ENCODE results near the gene STIM1.

STIM1 gene

DNA sequence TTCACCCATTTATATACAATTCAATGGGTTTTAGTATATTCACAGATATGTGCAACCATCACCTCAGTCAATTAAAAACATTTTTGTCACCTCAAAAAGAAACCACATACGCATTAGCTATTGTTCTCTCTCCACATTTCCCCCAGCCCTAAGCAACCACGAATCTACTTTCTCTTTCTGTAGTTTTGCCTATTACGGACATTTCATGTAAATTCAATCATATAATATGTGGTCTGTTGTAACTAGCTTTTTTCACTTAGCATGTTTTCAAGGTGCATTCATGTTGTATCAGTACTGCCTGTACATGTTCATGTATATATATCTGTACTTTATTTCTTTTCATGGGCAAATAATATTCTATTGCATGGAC, 134.4 kb downstream of the STIM1 start:
- ChIA-PET POLR2A (no interaction called here), CTCF (no interaction called here)
- TF ChIP-seq, protein P1, sequence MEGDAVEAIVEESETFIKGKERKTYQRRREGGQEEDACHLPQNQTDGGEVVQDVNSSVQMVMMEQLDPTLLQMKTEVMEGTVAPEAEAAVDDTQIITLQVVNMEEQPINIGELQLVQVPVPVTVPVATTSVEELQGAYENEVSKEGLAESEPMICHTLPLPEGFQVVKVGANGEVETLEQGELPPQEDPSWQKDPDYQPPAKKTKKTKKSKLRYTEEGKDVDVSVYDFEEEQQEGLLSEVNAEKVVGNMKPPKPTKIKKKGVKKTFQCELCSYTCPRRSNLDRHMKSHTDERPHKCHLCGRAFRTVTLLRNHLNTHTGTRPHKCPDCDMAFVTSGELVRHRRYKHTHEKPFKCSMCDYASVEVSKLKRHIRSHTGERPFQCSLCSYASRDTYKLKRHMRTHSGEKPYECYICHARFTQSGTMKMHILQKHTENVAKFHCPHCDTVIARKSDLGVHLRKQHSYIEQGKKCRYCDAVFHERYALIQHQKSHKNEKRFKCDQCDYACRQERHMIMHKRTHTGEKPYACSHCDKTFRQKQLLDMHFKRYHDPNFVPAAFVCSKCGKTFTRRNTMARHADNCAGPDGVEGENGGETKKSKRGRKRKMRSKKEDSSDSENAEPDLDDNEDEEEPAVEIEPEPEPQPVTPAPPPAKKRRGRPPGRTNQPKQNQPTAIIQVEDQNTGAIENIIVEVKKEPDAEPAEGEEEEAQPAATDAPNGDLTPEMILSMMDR (IDR thresholded peaks at IDR 0.05; ENCODE audit: control extremely low read depth, extremely low read depth, low read depth, missing control alignments) = no peak
- DNase-seq (ENCODE audit: extremely low spot score) = no peak

GRCh38 chr11:3990406-3990805, 134.9 kb downstream of the STIM1 start:
- DNase-seq (ENCODE audit: extremely low spot score) = no peak
- ChIA-PET POLR2A (no interaction called here), CTCF (no interaction called here)
- TF ChIP-seq, protein P1 (IDR thresholded peaks at IDR 0.05; ENCODE audit: control extremely low read depth, extremely low read depth, low read depth, missing control alignments) = no peak

- POLR2A ChIA-PET = no interaction called here
- CTCF ChIA-PET = no interaction called here
- no peak for DNase-seq (ENCODE audit: extremely low spot score)
- TF ChIP-seq, protein P1 (IDR thresholded peaks at IDR 0.05; ENCODE audit: control extremely low read depth, extremely low read depth, low read depth, missing control alignments) = no peak
Measured at GRCh38 chr11:3992964-3993363, 137.5 kb downstream of the STIM1 start.

DNA sequence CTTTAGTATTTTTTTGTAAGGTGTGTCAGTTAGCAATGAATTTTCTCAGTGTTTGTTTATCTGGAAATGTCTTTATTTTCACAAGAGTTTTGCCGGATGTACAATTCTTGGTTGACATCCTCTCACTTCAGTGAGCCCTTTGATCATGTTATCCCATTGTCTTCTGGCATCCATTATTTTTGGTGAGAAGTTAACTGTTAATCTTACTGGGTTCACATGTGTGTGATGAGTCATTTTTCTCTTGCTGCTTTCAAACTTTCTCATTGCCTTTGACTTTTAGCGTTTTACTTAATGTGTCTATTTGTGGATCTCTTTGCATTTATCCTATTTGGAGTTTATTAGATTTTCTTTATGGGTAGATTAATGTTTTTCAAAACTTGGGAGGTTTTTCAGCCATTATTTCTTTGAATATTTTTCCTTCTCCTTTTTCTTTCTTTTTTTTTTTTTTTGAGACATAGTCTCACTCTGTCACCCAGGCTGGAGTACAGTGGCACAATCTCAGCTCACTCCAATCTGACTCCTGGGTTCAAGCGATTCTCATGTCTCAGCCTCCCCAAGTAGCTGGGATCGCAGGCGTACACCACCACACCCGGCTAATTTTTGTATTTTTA, 138.7 kb downstream of the STIM1 start:
- TF ChIP-seq, protein P1 (IDR thresholded peaks at IDR 0.05; ENCODE audit: control extremely low read depth, extremely low read depth, low read depth, missing control alignments) = no peak
- CTCF ChIA-PET = no interaction called here
- POLR2A ChIA-PET = no interaction called here
- no peak for DNase-seq (ENCODE audit: extremely low spot score)

DNA sequence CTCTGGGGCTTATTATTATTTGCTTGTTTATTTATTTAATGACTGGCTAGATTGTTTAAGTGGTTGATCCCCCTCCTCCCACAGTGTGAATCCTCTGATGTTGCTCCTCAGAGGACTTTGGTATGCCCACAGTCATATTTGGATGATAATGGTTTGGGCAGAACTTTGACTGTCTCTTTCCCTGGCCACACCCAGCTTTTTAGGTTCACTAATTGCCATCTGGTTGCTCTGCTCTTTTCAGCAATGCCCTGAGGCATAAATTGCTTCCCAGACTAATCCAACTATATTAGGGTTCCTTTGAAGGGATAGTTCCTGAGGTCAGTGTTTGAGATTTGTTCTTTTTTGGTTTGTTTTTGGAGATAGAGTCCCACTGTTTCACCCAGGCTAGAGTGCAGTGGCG, 139.8 kb downstream of the STIM1 start:
- POLR2A ChIA-PET = no interaction called here
- no peak for DNase-seq (ENCODE audit: extremely low spot score)
- TF ChIP-seq, protein P1 (IDR thresholded peaks at IDR 0.05; ENCODE audit: control extremely low read depth, extremely low read depth, low read depth, missing control alignments) = no peak
- CTCF ChIA-PET = interaction anchor here (2.3 kb wide), 1 partner anchor 140 kb away, joined by 8 read pairs; the partner anchor contains the start of gene STIM1

GRCh38 chr11:3995949-3996554, 140.6 kb downstream of the STIM1 start:
- TF ChIP-seq, protein P1 (IDR thresholded peaks at IDR 0.05; ENCODE audit: control extremely low read depth, extremely low read depth, low read depth, missing control alignments) = no peak
- no peak for DNase-seq (ENCODE audit: extremely low spot score)
- ChIA-PET POLR2A (no interaction called here), CTCF (interaction anchor here (1.0 to 2.3 kb wide), 2 partner anchors 141 to 147 kb away, joined by 5 to 8 read pairs; partner anchors contain the start of gene STIM1)

Measured in GM10248 (cell line).